Measurements from ENCODE around the gene FBXO10. TPM values are rescaled to one million over a fixed set of nuclear protein-coding genes. Genes with fewer than 3 reads are reported as not detected.

FBXO10 gene
- total and polyA plus RNA-seq, 10 of the 15 experiments (the other 5 are each of a cell fraction or from before 2014, with no cell fraction given), result 1.6 to 17.2 (median 9.6) TPM

- Histone ChIP-seq H3K27me3 (replicated peaks in 1 of 2; ENCODE audit: control insufficient read depth in 2 of 2, insufficient read depth in 2 of 2, low read length in 1 of 2) (no peaks in the 10 kb centered on the region), H3K9ac (ENCODE audit: control insufficient read depth, insufficient read depth, low read length) (no peak overlapping the region), H3K4me2 (ENCODE audit: control insufficient read depth, insufficient read depth) (no peak overlapping the region), H3K27ac (ENCODE audit: control insufficient read depth, insufficient read depth) (no peak overlapping the region), H3K9me3 (replicated peaks; ENCODE audit: control insufficient read depth, insufficient read depth, low read length) (no peaks in the 10 kb centered on the region), H3K4me3 (no peak overlapping the region), H2AFZ (ENCODE audit: control insufficient read depth, low read depth, low read length) (no peak overlapping the region), H4K20me1 (ENCODE audit: control insufficient read depth, insufficient read depth) (no peaks in the 10 kb centered on the region), H3K36me3 (ENCODE audit: control insufficient read depth in 2 of 2, insufficient read depth in 2 of 2, low read length in 1 of 2) (peaks cover 4 to 9% of the 10 kb centered on the region in 2 experiments; a peak in 3 of 4 replicates), H3K79me2 (ENCODE audit: control insufficient read depth, insufficient read depth, low read length) (no peaks in the 10 kb centered on the region), H3K4me1 (ENCODE audit: control insufficient read depth, insufficient read depth, low read length) (no peaks in the 10 kb centered on the region)
- no peak for DNase-seq (ENCODE audit: low read depth, low spot score)
- RAD21 ChIA-PET (ENCODE audit: unreplicated experiment), result no interaction called here
- in situ Hi-C loops (cut with MboI), result no loop called here
- BruUV-seq (replicated peaks), result no TSS peak
- 71% methylated on average over 12 of the region's 12 CpGs for WGBS (ENCODE audit: insufficient coverage, insufficient replicate concordance, low lambda C conversion rate, missing lambda C conversion rate)
- FAIRE-seq, result no peak
- TF ChIP-seq ZSCAN29 (IDR thresholded peaks at IDR 0.05) (no peak), IRF3 (IDR thresholded peaks at IDR 0.05) (no peak)
- TF ChIP-seq, protein P1, sequence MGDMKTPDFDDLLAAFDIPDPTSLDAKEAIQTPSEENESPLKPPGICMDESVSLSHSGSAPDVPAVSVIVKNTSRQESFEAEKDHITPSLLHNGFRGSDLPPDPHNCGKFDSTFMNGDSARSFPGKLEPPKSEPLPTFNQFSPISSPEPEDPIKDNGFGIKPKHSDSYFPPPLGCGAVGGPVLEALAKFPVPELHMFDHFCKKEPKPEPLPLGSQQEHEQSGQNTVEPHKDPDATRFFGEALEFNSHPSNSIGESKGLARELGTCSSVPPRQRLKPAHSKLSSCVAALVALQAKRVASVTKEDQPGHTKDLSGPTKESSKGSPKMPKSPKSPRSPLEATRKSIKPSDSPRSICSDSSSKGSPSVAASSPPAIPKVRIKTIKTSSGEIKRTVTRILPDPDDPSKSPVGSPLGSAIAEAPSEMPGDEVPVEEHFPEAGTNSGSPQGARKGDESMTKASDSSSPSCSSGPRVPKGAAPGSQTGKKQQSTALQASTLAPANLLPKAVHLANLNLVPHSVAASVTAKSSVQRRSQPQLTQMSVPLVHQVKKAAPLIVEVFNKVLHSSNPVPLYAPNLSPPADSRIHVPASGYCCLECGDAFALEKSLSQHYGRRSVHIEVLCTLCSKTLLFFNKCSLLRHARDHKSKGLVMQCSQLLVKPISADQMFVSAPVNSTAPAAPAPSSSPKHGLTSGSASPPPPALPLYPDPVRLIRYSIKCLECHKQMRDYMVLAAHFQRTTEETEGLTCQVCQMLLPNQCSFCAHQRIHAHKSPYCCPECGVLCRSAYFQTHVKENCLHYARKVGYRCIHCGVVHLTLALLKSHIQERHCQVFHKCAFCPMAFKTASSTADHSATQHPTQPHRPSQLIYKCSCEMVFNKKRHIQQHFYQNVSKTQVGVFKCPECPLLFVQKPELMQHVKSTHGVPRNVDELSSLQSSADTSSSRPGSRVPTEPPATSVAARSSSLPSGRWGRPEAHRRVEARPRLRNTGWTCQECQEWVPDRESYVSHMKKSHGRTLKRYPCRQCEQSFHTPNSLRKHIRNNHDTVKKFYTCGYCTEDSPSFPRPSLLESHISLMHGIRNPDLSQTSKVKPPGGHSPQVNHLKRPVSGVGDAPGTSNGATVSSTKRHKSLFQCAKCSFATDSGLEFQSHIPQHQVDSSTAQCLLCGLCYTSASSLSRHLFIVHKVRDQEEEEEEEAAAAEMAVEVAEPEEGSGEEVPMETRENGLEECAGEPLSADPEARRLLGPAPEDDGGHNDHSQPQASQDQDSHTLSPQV (IDR thresholded peaks at IDR 0.05), result no peak
- CTCF ChIA-PET, result no interaction called here
- intact Hi-C loops (cut with micrococcal nuclease; ENCODE audit: unreplicated experiment), result no loop called here
- POLR2A ChIA-PET, result interaction anchor here (1.8 kb wide), 1 partner anchor 26 kb away, joined by 6 read pairs; the partner anchor contains the start of gene POLR1E
- SMC1A ChIA-PET (ENCODE audit: uncharacterized antibody, unreplicated experiment), result no interaction called here
- ATAC-seq, result no peak
Observed at GRCh38 chr9:37512437-37512836, 63.7 kb downstream of the FBXO10 start.
